Colonic mucosa (tissue), 4 donors: ENCODE results near the gene ATP10A. TPM values are rescaled to one million over a fixed set of nuclear protein-coding genes. Genes with fewer than 3 reads are reported as not detected.

Experiments used
- DNase-seq: peaks from one replicate; pipeline ENCODE4 v3.0.0-alpha.2; 2020
- H3K27ac ChIP-seq: fragments of 200-600 bp; one replicate; pipeline ENCODE4 v1.8.0; 2021
- H3K27me3 ChIP-seq: fragments of 200-600 bp; one replicate; pipeline ENCODE4 v1.8.0; 2021
- H3K36me3 ChIP-seq: fragments of 200-600 bp; one replicate; pipeline ENCODE4 v1.8.0; 2021
- H3K4me1 ChIP-seq: fragments of 200-600 bp; one replicate; pipeline ENCODE4 v1.8.0; 2021; ENCODE audit warnings: mild to moderate bottlenecking
- H3K4me3 ChIP-seq: fragments of 200-600 bp; one replicate; pipeline ENCODE4 v1.8.0; 2021
- H3K9ac ChIP-seq, 2 donors: one replicate each; pipeline ENCODE4 v1.7.0; 2013; ENCODE audit warnings: control low read depth in 2 of 2, low read depth in 2 of 2, low read length in 2 of 2
- H3K9me3 ChIP-seq: fragments of 200-600 bp; one replicate; pipeline ENCODE4 v1.8.0; 2021
- CTCF ChIP-seq: fragments of 200-600 bp; IDR thresholded peaks from one replicate; pipeline ENCODE4 v1.8.0; 2022; ENCODE audit warnings: antibody characterized with exemption, mild to moderate bottlenecking
- intact Hi-C: fragments of 100-400 bp; cut with DNase I; formaldehyde crosslinking; loops from one replicate; pipeline ENCODE4 v1.14.1; 2022
- total RNA-seq, 2 donors: library from RNA; stranded (reverse); fragmentation: NEBNext Ultra II Directional in 1 of 2; extraction: Animal tissue kit (Norgen Biotek cat#: 25700) in 1 of 2; gene quantifications; one replicate each; pipeline ENCODE4 v1.2.1, GENCODE V29; 2021
- donor health status: healthy.
- donor health status: DM: no; HTN: no; CAD: no.
- donor health status: DM: no; HTN: no; CAD: no.

Gene ATP10A
- total RNA-seq, 2 donors from 2014 or later: 0.89 to 1.0 TPM

DNA sequence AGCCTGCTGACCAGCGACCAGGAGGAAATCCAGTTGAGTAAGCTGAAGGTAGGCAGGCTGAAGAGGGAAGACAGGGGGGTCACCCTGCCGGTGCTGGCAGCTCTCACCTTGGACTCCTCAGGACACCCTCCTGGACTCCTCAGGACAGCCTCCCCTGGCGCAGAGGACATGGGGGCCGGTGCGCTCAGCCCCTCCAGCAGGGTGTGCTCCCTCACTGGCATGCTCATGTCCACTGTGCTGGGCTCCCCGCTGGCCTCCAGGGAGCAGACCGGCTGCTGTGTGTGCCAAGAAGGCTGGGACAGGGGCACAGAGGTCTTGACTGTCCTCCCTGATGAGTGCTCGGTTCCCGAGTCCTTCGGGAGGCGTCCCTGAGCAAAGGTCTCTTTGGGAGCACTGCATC lies 183.6 kb downstream of the ATP10A start:
- no peak for TF ChIP-seq CTCF
- Histone ChIP-seq H3K27me3 (no peaks in the 10 kb centered on the region), H3K27ac (no peak overlapping the region), H3K9ac (no peak overlapping the region), H3K4me3 (no peak overlapping the region), H3K9me3 (no peaks in the 10 kb centered on the region), H3K36me3 (no peaks in the 10 kb centered on the region), H3K4me1 (no peaks in the 10 kb centered on the region)
- intact Hi-C loops: no loop called here
- no peak for DNase-seq

- Histone ChIP-seq H3K9me3 (no peaks in the 10 kb centered on the region), H3K27me3 (no peaks in the 10 kb centered on the region), H3K4me3 (no peak overlapping the region), H3K36me3 (no peaks in the 10 kb centered on the region), H3K9ac (no peak overlapping the region), H3K4me1 (no peaks in the 10 kb centered on the region), H3K27ac (no peak overlapping the region)
- DNase-seq: no peak
- TF ChIP-seq CTCF: no peak
- intact Hi-C loops: no loop called here
Observed at GRCh38 chr15:25678500-25678855, 184.6 kb downstream of the ATP10A start.

DNA sequence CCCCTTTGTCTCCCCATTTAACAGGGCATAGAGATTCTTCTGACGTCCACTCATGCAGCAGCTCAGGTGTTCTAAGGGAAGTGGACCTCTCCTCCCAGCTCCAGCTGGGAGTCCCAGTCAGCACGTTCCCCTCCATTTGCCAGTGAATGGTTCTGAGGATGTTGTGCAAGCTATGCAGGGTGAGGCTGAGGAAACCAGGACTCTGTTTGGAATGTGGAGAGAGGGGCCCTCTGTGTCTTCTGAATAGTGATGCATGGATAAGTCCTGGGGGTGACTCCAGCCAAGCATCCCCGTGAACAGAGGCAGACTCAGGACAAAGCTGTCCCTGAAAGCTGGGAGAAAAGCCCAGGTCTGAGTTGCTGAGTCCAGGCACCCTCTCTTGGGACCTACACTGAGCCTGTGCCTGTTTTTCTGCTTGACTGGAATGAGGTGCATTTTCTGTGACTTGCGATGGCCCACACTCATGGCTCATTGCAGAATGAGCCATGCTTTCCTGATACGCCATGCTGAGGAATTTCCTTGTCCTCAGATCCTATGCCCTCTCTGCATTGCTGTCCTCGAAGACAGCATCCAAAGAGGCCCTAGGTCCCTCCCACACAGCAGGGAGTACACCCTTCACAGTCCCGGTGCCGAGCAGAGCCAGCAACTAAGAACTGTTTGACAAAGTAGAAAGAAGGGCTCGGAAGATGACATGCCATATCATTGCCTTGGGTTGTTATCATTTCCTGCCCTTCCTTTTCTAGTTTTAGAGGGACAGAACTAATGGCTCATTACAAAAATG lies 185.2 kb downstream of the ATP10A start:
- intact Hi-C loops: no loop called here
- no peak for TF ChIP-seq CTCF

GRCh38 chr15:25676070-25676469 lies 187.1 kb downstream of the ATP10A start:
- intact Hi-C loops: no loop called here

More for the DNA sequence above, 185.2 kb downstream of the ATP10A start:
- no peak overlapping the region for H3K4me3 ChIP-seq
- H3K27ac ChIP-seq: no peak overlapping the region
- H3K4me1 ChIP-seq: no peaks in the 10 kb centered on the region
- H3K36me3 ChIP-seq: no peaks in the 10 kb centered on the region
- no peak overlapping the region for H3K9ac ChIP-seq
- no peak for DNase-seq
- H3K27me3 ChIP-seq: no peaks in the 10 kb centered on the region
- no peaks in the 10 kb centered on the region for H3K9me3 ChIP-seq

GRCh38 chr15:25675396-25675795 lies 187.7 kb downstream of the ATP10A start:
- H3K4me3 ChIP-seq: no peak overlapping the region
- H3K4me1 ChIP-seq: no peaks in the 10 kb centered on the region
- no peak overlapping the region for H3K9ac ChIP-seq
- TF ChIP-seq CTCF: no peak
- no peaks in the 10 kb centered on the region for H3K9me3 ChIP-seq
- DNase-seq: no peak
- no peaks in the 10 kb centered on the region for H3K36me3 ChIP-seq
- intact Hi-C loops: no loop called here
- H3K27ac ChIP-seq: no peak overlapping the region
- no peaks in the 10 kb centered on the region for H3K27me3 ChIP-seq

More at GRCh38 chr15:25676070-25676469, 187.1 kb downstream of the ATP10A start:
- no peaks in the 10 kb centered on the region for H3K4me1 ChIP-seq
- no peak overlapping the region for H3K27ac ChIP-seq
- no peak overlapping the region for H3K4me3 ChIP-seq
- H3K27me3 ChIP-seq: no peaks in the 10 kb centered on the region
- no peak overlapping the region for H3K9ac ChIP-seq
- no peak for TF ChIP-seq CTCF
- no peak for DNase-seq
- H3K9me3 ChIP-seq: no peaks in the 10 kb centered on the region
- no peaks in the 10 kb centered on the region for H3K36me3 ChIP-seq
